Activated naive CD4-positive, alpha-beta T cell treated with anti-CD3 and anti-CD28 coated beads for 36 hours (primary cell): ENCODE data around the gene EPHX1. TPM values are rescaled to one million over a fixed set of nuclear protein-coding genes. Genes with fewer than 3 reads are reported as not detected.
"Not testable (repeated sequence)": the region's sequence is repeated elsewhere in the genome, so short reads cannot be mapped to it uniquely, and the experiment has no call there.

Source experiments
- CTCF ChIA-PET: fragments of 350-600 bp; sonication (Branson Sonifier 250); formaldehyde crosslinking; loops from one replicate; lab custom pipeline; 2021; ENCODE audit warnings: antibody characterized with exemption; lab: Charles Lee
- DNase-seq: peaks from one replicate; pipeline ENCODE4 v3.0.0-alpha.2; 2020
- H3K27ac Mint-ChIP-seq: one replicate; pipeline ENCODE4 v1.8.0; 2021; ENCODE audit warnings: mild to moderate bottlenecking, mixed read lengths
- H3K27me3 Mint-ChIP-seq: one replicate; pipeline ENCODE4 v1.8.0; 2021; ENCODE audit warnings: low read depth, mixed read lengths
- H3K36me3 Mint-ChIP-seq: one replicate; pipeline ENCODE4 v1.8.0; 2021; ENCODE audit warnings: low read depth, mixed read lengths
- H3K4me1 Mint-ChIP-seq: one replicate; pipeline ENCODE4 v1.8.0; 2021; ENCODE audit warnings: low read depth, mixed read lengths
- H3K4me3 Mint-ChIP-seq: one replicate; pipeline ENCODE4 v1.8.0; 2021; ENCODE audit warnings: mild to moderate bottlenecking, moderate library complexity, mixed read lengths
- H3K9me3 Mint-ChIP-seq: one replicate; pipeline ENCODE4 v1.8.0; 2021; ENCODE audit warnings: mixed read lengths
- intact Hi-C: fragments of 100-400 bp; cut with micrococcal nuclease; formaldehyde crosslinking; loops from one replicate; pipeline ENCODE4 v1.15.1; 2023
- total RNA-seq, 2 experiments: library from RNA; stranded (reverse); gene quantifications; one replicate each; pipeline ENCODE4 v1.2.3, GENCODE V29; 2021

Gene EPHX1
- total RNA-seq, 2 experiments from 2014 or later = 3.8 to 5.0 TPM

- Mint-ChIP-seq H3K4me1 (peaks cover 49% of the 10 kb centered on the region), H3K4me3 (peak within 1 kb of the TSS; percentile 92), H3K36me3 (peaks cover 2% of the 10 kb centered on the region), H3K9me3 (no peaks in the 10 kb centered on the region), H3K27ac (peak within 1 kb of the TSS; percentile 91), H3K27me3 (no peaks in the 10 kb centered on the region)
- intact Hi-C loops = loop anchor here (1.0 to 5.0 kb wide), 9 partner anchors 15 to 181 kb away; partner anchors contain the start of genes EPHX1, H3-3A, PYCR2 and SDE2
- DNase-seq = peak; percentile 88
- CTCF ChIA-PET = interaction anchor here (0.6 to 3.6 kb wide), 13 partner anchors 9 to 407 kb away, joined by 3 to 22 read pairs (median 4); partner anchors contain the start of gene SRP9
These were observed 72.2 kb downstream of the EPHX1 start, which contains the start of gene TMEM63A for GRCh38 chr1:225881959-225882693. Gene TMEM63A, minus strand, starts transcription at chr1:225882380. Its CDS starts 4,800 bp downstream, at chr1:225877580.

DNA sequence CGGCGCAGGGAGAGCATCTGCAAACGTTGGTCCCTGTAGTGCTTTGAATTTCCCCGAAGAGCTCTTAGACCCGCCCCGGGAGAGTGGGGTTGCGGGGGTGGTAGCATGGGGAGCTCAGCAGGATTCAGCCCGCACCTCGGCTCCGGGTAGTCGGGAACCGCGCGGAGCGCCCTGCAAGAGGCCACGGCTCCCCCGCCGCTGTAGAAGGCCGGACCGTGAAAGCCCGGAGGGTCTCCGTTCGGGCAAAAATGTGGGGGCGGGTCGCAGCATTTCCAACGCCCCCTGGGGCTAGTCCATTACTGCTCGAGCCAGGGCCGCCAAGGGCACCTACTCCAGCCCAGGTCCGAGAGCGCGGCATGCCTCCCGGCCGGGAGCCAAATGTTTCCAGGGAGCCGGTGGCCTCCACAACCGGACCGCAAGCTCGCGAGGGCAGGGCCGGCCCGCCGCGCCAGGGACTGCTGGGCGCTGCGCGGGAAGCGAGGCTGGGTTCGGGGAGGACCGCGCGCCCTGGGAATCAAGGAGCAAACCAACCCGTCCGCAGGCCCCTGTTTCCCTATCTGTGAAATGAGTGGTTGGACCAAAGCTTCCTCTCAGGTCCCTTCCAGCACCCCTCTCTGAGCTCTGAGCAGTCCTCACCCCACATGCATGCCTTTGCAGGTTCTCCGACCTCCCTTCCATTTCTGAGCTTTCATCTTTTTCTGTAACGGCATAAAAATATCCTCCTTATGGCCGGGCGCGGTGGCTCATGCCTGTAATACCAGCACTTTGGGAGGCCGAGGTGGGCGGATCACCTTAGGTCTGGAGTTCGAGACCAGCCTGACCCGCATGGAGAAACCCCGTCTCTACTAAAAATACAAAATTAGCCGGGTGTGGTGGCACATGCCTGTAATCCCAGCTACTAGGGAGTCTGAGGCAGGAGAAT, 73.0 kb downstream of the EPHX1 start:
- CTCF ChIA-PET = interaction anchor here (0.6 to 3.6 kb wide), 12 partner anchors 9 to 408 kb away, joined by 3 to 22 read pairs (median 6); partner anchors contain the start of gene SRP9
- peaks cover 2% of the 10 kb centered on the region for H3K36me3 Mint-ChIP-seq
- H3K27ac Mint-ChIP-seq = peak overlapping the region; percentile 91
- peak overlapping the region; percentile 92 for H3K4me3 Mint-ChIP-seq
- peaks cover 41% of the 10 kb centered on the region for H3K4me1 Mint-ChIP-seq
- peak; percentile 60 for DNase-seq
- no peaks in the 10 kb centered on the region for H3K9me3 Mint-ChIP-seq
- H3K27me3 Mint-ChIP-seq = no peaks in the 10 kb centered on the region
- intact Hi-C loops = loop anchor here (1.0 to 5.0 kb wide), 3 partner anchors 72 to 114 kb away; partner anchors contain the start of genes EPHX1, SDE2 and SRP9

GRCh38 chr1:225883616-225884265, 73.8 kb downstream of the EPHX1 start:
- Mint-ChIP-seq H3K36me3 (peaks cover 2% of the 10 kb centered on the region), H3K27me3 (no peaks in the 10 kb centered on the region), H3K4me1 (peaks cover 39% of the 10 kb centered on the region), H3K4me3 (peak overlapping the region; percentile 92), H3K9me3 (no peaks in the 10 kb centered on the region), H3K27ac (peak overlapping the region; percentile 91)
- CTCF ChIA-PET = interaction anchor here (0.6 to 3.6 kb wide), 7 partner anchors 9 to 207 kb away, joined by 3 to 22 read pairs (median 6); partner anchors contain the start of gene SRP9
- intact Hi-C loops = loop anchor here (2.0 to 5.0 kb wide), 2 partner anchors 73 to 114 kb away; partner anchors contain the start of genes EPHX1 and SDE2
- peak; percentile 41 for DNase-seq

DNA sequence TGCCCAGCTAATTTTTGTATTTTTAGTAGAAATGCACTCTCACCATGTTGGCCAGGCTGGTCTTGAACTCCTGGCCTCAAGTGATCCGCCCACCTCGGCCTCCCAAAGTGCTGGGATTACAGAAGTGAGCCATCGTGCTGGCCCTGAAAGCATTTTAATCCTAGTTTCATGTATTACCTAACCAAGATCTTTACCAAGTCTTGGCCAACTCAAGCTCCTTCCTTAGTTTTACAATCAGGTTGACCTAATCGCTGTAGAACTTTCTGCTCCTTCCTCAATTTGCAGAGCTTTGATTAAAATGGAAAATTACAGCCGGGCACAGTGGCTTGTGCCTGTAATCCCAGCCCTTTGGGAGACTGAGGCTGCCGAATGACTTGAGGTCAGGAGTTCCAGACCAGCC, 75.4 kb downstream of the EPHX1 start:
- Mint-ChIP-seq H3K4me1 (peaks cover 23% of the 10 kb centered on the region), H3K4me3 (no peak overlapping the region), H3K9me3 (no peaks in the 10 kb centered on the region), H3K27me3 (no peaks in the 10 kb centered on the region), H3K27ac (no peak overlapping the region), H3K36me3 (peaks cover 2% of the 10 kb centered on the region)
- intact Hi-C loops = no loop called here
- DNase-seq = no peak
- CTCF ChIA-PET = interaction anchor here (1.7 kb wide), 1 partner anchor 26 kb away, joined by 4 read pairs; no protein-coding TSS in a partner anchor

GRCh38 chr1:225886159-225887029, 76.5 kb downstream of the EPHX1 start:
- H3K27me3 Mint-ChIP-seq = no peaks in the 10 kb centered on the region
- H3K36me3 Mint-ChIP-seq = peaks cover 2% of the 10 kb centered on the region
- no peak overlapping the region for H3K4me3 Mint-ChIP-seq
- no peak overlapping the region for H3K27ac Mint-ChIP-seq
- CTCF ChIA-PET = interaction anchor here (1.0 to 1.5 kb wide), 2 partner anchors 24 to 109 kb away, joined by 3 to 5 read pairs; partner anchors contain the start of gene SRP9
- peaks cover 16% of the 10 kb centered on the region for H3K4me1 Mint-ChIP-seq
- no peaks in the 10 kb centered on the region for H3K9me3 Mint-ChIP-seq
- intact Hi-C loops = no loop called here
- no peak for DNase-seq

DNA sequence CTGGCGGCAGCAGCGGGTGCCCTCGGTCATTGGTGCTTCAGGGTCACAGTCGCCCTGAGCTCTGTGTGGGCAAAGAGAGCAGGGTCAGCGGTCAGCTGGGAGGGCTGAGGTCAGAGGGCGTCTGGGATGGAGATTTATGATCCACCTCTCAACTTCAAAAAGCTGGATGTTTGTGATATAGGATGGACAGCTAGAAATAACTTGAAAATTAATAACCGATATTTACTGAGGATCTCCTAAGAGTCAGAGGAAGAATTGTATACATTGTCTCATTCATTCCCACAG, 77.0 kb downstream of the EPHX1 start:
- intact Hi-C loops = no loop called here
- DNase-seq = no peak
- Mint-ChIP-seq H3K9me3 (no peaks in the 10 kb centered on the region), H3K27ac (no peak overlapping the region), H3K27me3 (no peaks in the 10 kb centered on the region), H3K36me3 (peaks cover 2% of the 10 kb centered on the region), H3K4me1 (peaks cover 16% of the 10 kb centered on the region), H3K4me3 (no peak overlapping the region)
- CTCF ChIA-PET = interaction anchor here (1.0 to 1.5 kb wide), 2 partner anchors 24 to 109 kb away, joined by 3 to 5 read pairs; partner anchors contain the start of gene SRP9

DNA sequence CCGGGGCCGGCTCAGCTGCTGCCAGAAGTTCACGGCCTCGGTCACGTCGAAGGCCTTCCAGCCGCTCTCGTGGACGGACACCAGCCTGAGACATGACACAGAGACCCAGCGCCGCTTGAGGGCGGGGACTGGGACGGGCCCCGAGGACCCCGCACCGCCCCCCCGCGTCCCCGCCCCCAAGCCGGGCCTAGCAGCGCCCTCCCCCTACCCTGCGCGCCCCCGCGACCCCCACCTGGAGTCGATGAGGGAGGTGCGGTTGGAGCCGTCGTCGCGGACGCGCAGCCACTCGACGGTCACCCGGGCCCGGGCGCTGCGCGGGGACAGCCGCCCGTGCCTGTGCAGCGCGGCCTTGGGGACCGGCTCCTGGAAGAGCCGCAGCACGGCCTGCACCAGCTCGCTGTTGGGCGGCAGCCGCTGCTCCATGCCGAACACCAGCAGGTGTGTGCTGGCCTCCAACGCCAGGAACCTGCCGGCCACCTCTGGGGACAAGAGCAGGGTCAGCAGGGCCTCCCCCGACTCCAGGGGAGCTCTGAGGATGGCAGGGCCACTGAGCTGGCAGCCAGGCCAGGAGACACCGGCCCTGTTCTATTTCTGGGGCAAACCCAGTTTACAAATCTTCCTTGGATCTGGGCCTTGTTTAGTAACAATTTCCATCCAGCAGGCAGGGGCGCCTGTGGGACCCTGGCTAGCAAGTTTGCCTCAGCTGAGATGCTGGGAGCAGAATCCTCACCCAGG, 77.8 kb downstream of the EPHX1 start:
- H3K9me3 Mint-ChIP-seq, DNase-seq, H3K4me3 Mint-ChIP-seq, H3K27me3 Mint-ChIP-seq, H3K27ac Mint-ChIP-seq, H3K36me3 Mint-ChIP-seq, intact Hi-C loops: not testable (repeated sequence)
- CTCF ChIA-PET = interaction anchor here (1.0 to 1.5 kb wide), 2 partner anchors 23 to 110 kb away, joined by 3 to 5 read pairs; partner anchors contain the start of gene SRP9
- H3K4me1 Mint-ChIP-seq = peaks cover 16% of the 10 kb centered on the region

DNA sequence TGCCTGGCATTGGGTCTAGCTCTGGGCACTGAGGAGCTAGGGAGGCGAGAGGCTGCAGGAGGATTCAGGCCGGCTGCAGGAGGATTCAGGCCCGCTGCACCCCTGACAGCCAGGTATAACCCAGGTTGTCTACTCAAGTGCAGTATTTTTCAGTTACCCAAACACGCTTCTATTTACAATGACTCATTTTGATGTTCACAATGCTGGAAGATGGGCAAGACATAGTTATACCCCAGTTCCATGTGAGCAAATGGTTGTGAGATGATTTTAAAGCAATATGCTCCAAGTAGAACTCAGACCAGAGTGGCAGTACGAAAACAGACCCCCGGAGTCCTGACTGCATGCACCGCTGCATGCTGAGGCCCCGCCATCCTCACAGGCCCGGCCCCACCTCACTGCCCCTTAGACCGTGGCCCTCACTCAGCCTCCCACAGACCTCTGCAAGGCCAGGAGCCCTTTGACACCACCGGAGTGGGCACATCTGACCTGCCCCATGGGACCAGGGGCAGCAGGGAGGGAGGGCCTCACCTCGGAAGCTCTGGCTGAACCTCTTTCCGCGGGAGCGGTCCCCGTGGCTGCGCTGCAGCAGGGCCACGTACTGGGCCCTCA, 78.5 kb downstream of the EPHX1 start:
- no peak for DNase-seq
- CTCF ChIA-PET = no interaction called here
- no peak overlapping the region for H3K27ac Mint-ChIP-seq
- intact Hi-C loops = no loop called here
- peaks cover 13% of the 10 kb centered on the region for H3K4me1 Mint-ChIP-seq
- H3K36me3 Mint-ChIP-seq = no peaks in the 10 kb centered on the region
- no peaks in the 10 kb centered on the region for H3K9me3 Mint-ChIP-seq
- no peaks in the 10 kb centered on the region for H3K27me3 Mint-ChIP-seq
- no peak overlapping the region for H3K4me3 Mint-ChIP-seq

GRCh38 chr1:225888898-225889601, 79.1 kb downstream of the EPHX1 start, which contains the start of gene LEFTY1:
Gene LEFTY1, minus strand, starts transcription at chr1:225889146. Its CDS starts 80 bp downstream, at chr1:225889066.
- Mint-ChIP-seq H3K27ac (no peak within 1 kb of the TSS), H3K9me3 (no peaks in the 10 kb centered on the region), H3K4me3 (no peak within 1 kb of the TSS), H3K36me3 (no peaks in the 10 kb centered on the region), H3K27me3 (no peaks in the 10 kb centered on the region), H3K4me1 (peaks cover 8% of the 10 kb centered on the region)
- no peak for DNase-seq
- CTCF ChIA-PET = interaction anchor here (0.7 to 1.2 kb wide), 3 partner anchors 11 to 415 kb away, joined by 3 to 4 read pairs (median 4); no protein-coding TSS in a partner anchor
- intact Hi-C loops = no loop called here
